ENCODE measurements around the gene BPIFB2.

The BPIFB2 gene

DNA sequence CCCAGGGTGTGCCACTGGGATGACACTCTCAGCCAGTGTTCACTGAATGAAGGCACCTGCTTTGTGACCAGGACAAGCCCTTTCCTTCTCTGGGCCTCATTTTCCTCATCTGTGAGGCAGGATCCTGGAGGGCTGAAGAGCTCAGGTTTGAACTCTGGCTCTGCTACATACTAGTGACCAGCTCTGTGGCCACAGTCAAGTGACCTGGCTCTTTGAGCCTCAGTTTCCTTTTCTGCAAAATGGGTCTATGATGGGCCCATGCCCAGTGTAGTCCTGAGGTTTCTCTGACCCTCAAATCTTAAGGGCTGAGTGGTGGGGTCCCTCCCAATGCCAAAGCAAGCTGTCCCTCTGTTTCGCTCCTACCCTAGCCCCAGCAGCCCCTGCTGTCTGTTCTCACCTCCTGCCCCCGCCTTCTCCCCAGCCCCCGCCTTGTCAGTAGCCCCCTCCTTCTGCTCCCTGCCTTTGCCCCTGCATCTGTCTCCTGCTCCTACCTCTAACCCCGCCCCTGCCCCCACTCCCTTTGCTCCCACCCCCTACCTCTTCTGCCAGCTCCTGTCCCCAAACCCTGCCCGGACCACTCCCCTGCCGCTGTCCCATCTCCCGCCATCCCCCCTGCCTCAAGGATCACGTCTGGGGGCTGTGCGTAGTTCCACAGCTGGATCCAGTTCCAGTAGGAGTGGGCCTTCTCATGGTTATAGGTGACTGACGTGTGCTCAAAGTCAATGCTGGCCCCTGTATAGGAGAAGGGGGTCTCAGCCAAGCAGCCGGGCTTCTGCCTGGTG is 20.3 kb upstream of the BPIFB2 start:
- in situ Hi-C loops (cut with MboI; ENCODE audit: low pct_unique_long_range_greater_than_20kb, low sequenced_read_pairs, unreplicated experiment): no loop called here
- TF ChIP-seq, protein P1, sequence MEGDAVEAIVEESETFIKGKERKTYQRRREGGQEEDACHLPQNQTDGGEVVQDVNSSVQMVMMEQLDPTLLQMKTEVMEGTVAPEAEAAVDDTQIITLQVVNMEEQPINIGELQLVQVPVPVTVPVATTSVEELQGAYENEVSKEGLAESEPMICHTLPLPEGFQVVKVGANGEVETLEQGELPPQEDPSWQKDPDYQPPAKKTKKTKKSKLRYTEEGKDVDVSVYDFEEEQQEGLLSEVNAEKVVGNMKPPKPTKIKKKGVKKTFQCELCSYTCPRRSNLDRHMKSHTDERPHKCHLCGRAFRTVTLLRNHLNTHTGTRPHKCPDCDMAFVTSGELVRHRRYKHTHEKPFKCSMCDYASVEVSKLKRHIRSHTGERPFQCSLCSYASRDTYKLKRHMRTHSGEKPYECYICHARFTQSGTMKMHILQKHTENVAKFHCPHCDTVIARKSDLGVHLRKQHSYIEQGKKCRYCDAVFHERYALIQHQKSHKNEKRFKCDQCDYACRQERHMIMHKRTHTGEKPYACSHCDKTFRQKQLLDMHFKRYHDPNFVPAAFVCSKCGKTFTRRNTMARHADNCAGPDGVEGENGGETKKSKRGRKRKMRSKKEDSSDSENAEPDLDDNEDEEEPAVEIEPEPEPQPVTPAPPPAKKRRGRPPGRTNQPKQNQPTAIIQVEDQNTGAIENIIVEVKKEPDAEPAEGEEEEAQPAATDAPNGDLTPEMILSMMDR (IDR thresholded peaks at IDR 0.05; ENCODE audit: extremely low read depth, insufficient read depth, missing control alignments): no peak

DNA sequence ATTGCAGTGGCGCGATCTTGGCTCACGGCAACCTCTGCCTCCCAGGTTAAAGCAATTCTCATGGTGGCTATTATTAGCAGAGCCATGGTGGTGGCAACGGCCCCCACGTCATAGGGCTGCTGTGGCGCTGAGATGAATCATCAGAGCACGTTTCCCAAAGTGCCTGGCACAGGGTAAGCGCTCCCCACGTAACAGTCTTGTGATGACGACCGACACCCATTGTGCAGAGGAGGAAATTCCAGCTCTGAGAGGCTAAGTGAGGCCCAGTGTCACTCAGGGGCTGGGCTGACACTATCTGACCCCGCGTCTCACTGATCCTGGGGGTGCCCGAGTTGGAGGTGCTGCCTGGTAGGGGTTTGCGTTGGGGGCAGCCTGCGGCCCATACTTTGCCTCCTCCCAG is 19.5 kb upstream of the BPIFB2 start:
- in situ Hi-C loops (cut with MboI; ENCODE audit: low pct_unique_long_range_greater_than_20kb, low sequenced_read_pairs, unreplicated experiment): no loop called here
- DNase-seq (ENCODE audit: low spot score): no peak
- TF ChIP-seq, protein P1 (IDR thresholded peaks at IDR 0.05; ENCODE audit: extremely low read depth, insufficient read depth, missing control alignments): no peak

More for the DNA sequence above, 20.3 kb upstream of the BPIFB2 start:
- DNase-seq (ENCODE audit: low spot score): no peak

DNA sequence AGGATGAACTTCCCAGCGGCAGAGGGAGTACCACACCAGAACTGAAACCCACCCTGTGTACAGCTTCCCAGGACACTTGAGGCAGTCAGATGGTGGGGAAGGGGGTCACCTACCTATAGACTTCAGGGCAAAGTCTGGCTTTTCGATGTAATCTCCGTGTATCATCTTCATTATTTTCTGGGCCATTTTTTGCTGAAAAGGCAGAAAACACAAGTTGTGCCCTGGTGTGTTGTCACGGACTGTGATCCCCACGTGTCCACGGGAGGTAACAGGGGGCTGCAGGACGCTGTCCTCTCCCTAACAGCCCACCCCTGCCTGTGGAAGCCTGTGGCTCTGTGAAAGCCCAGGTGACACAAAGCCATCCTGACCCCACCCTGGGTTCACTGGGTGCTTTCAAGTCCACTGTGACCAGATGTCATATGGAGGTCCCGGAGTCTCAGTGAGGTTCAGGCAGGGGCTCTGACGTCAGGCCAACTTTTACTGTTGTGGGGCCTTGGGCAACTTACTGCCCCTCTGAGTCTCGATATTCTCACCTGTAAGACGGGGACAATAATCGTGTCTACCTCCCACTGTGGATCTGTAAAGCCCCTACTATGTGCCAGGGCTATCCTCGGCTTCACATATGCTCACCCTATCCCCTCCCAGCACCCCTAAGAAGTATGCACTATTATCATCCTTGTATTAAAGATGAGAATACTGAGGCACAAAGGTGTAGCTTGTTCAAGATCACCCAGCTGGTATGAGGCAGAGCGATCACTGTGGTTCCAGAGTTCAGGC is 17.8 kb upstream of the BPIFB2 start:
- in situ Hi-C loops (cut with MboI; ENCODE audit: low pct_unique_long_range_greater_than_20kb, low sequenced_read_pairs, unreplicated experiment): no loop called here
- DNase-seq (ENCODE audit: low spot score): no peak
- TF ChIP-seq, protein P1 (IDR thresholded peaks at IDR 0.05; ENCODE audit: extremely low read depth, insufficient read depth, missing control alignments): no peak

DNA sequence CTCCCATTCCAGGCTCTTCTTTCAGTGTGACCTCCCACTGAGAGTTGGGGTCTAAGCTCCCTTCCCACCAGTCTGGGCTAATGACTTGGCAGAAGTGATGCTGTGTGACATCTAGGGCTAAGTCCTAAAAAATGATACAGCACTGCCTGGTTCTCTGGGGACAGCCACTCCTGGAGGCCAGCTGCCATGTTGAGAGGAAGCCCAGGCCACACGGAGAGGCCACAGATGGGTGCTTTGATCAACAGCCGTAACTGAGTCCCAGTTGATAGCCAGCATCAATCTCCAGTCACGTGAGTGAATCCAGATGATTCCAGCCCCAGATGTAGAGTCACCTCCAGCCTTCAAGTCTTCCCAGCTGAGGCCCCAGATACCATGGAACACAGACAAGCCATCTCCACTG is 17.1 kb upstream of the BPIFB2 start:
- in situ Hi-C loops (cut with MboI; ENCODE audit: low pct_unique_long_range_greater_than_20kb, low sequenced_read_pairs, unreplicated experiment): no loop called here
- DNase-seq (ENCODE audit: low spot score): no peak
- TF ChIP-seq, protein P1 (IDR thresholded peaks at IDR 0.05; ENCODE audit: extremely low read depth, insufficient read depth, missing control alignments): no peak

DNA sequence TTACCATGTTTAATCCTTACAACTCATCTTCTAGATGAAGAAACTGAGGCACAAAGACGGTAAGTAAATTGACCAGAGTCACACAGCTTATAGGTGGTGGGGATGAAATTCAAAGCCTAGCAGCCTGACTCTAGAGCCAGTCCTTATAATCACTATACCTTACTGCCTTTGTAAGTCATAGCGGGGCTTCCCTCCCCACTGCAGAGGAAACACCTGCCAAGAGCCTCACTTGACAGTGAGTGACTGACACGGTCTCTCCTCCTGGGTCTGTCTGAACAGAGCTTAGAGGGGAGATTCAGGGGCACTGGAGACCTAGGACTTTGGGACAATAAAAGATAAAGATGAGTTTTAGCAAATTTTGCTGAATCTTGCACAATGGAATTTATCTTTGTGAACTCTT is 16.1 kb upstream of the BPIFB2 start:
- in situ Hi-C loops (cut with MboI; ENCODE audit: low pct_unique_long_range_greater_than_20kb, low sequenced_read_pairs, unreplicated experiment): no loop called here
- DNase-seq (ENCODE audit: low spot score): no peak
- TF ChIP-seq, protein P1 (IDR thresholded peaks at IDR 0.05; ENCODE audit: extremely low read depth, insufficient read depth, missing control alignments): no peak

DNA sequence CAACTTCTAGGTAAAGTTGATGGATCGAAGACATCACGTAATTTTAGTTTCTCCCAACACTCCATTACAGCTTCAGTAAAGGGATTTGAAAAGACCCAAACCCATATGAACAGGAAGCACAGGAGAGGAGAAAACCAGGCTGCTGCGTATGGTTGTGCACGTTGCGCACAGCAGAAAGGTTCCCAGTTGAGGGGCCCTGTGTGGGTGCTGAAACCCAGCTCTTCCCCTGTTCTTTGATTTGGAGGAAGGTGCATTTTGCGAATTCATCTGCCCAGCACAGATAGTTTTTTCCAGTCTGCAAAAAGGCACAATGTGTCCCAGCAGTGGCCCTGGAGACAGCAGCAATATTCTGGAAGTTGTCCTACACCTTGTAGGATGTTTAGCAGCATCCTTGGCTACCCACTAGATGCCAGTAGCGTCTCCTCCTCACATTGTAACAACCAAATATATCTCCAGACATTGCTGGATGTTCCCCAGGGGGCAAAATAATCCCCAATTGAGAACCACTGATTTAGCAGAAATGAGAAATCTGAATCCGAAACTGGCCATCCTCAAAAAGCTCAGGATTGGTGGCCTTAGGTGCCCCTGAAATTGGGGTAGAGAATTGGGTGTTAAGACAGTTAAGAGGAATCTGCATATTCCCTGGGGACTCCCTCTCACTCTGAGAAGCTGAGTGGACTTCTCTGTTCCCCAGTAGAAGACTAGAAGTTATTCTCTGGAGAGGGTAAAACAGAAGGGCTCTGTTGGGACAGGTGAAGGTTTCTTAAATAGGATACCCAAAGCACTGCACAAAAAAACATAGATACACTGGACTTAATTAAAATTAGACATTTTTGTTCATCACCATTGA is 15.5 kb upstream of the BPIFB2 start:
- TF ChIP-seq, protein P1 (IDR thresholded peaks at IDR 0.05; ENCODE audit: extremely low read depth, insufficient read depth, missing control alignments): no peak
- in situ Hi-C loops (cut with MboI; ENCODE audit: low pct_unique_long_range_greater_than_20kb, low sequenced_read_pairs, unreplicated experiment): no loop called here
- DNase-seq (ENCODE audit: low spot score): no peak
